HepG2 (cell line): ENCODE data around the gene SHQ1. TPM values are rescaled to one million over a fixed set of nuclear protein-coding genes. Genes with fewer than 3 reads are reported as not detected.

Experiments
- ATAC-seq: fragments of 200-7000 bp; cut with Tn5 transposase; 3 replicates; pipeline ENCODE4 v1.9.1; 2020; ENCODE audit warnings: mild to moderate bottlenecking, moderate library complexity
- BruUV-seq: library from RNA; stranded (reverse); fragments of 400-500 nt; replicated peaks from 2 replicates; lab custom pipeline; 2021; lab: Mats Ljungman, UMichigan
- CTCF ChIA-PET: fragments of 300-600 bp; formaldehyde crosslinking; extraction: SDS; loops from one replicate; lab custom pipeline; 2021; ENCODE audit warnings: low total read pairs, inconsistent platforms, low intra/inter-chr PET ratio; lab: Yijun Ruan, JAX
- POLR2A ChIA-PET: fragments of 350-600 bp; sonication (Branson Sonifier 250); formaldehyde crosslinking; loops from one replicate; lab custom pipeline; 2020; ENCODE audit warnings: antibody characterized with exemption, inconsistent platforms; lab: Yijun Ruan, JAX
- DNase-seq: peaks from one replicate; pipeline ENCODE4 v3.0.0-alpha.2; 2015; ENCODE audit warnings: low spot score
- FAIRE-seq: peaks from 3 replicates; lab custom pipeline; 2011; peaks lifted over from hg19 to GRCh38; lab: Jason Lieb, UNC
- H2AFZ ChIP-seq: one replicate; pipeline ENCODE4 v1.6.1; 2011; ENCODE audit warnings: low read length, inconsistent platforms
- H3K27ac ChIP-seq: fragments of 300-600 bp; 3 replicates; pipeline ENCODE4 v1.8.0; 2011; ENCODE audit warnings: mixed run types, mild to moderate bottlenecking, mixed read lengths, low read length, inconsistent platforms; ENCODE audit not compliant: insufficient read depth; ENCODE audit errors: extremely low read length
- H3K27me3 ChIP-seq, 2 experiments: fragments of 200-600 bp in 1 of 2; 2 replicates in 1 of 2; 3 replicates in 1 of 2; pipeline versions ENCODE4 v1.6.0 to v1.8.0; 2011; ENCODE audit warnings: low read length in 2 of 2, mild to moderate bottlenecking in 2 of 2, moderate library complexity in 2 of 2, inconsistent platforms in 1 of 2; ENCODE audit not compliant: insufficient read depth in 2 of 2, control insufficient read depth in 1 of 2
- H3K36me3 ChIP-seq, 2 experiments: fragments of 200-600 bp in 1 of 2; replicated peaks in 1 of 2; 2 replicates in 1 of 2; 3 replicates in 1 of 2; pipeline versions ENCODE4 v1.5.1 to v1.8.0; 2011; ENCODE audit warnings: low read length in 2 of 2, inconsistent platforms in 1 of 2; ENCODE audit not compliant: insufficient read depth in 2 of 2, control insufficient read depth in 1 of 2
- H3K4me1 ChIP-seq: 2 replicates; pipeline ENCODE4 v1.5.1; 2012; ENCODE audit warnings: low read length, inconsistent platforms; ENCODE audit not compliant: insufficient read depth
- H3K4me2 ChIP-seq: 2 replicates; pipeline ENCODE4 v1.6.0; 2011; ENCODE audit warnings: low read depth, low read length, inconsistent platforms
- H3K4me3 ChIP-seq, 3 experiments: fragments of 200-600 bp in 1 of 3; sonication (generic), shearing (Covaris generic) in 1 of 3; replicated peaks in 1 of 3; 2 replicates each; pipeline ENCODE4 v1.5.1; 2011 to 2016; ENCODE audit warnings: low read length in 3 of 3, inconsistent platforms in 2 of 3, low read depth in 2 of 3, mild to moderate bottlenecking in 2 of 3, control low read depth in 1 of 3, mixed read lengths in 1 of 3; ENCODE audit not compliant: insufficient read depth in 1 of 3
- H3K79me2 ChIP-seq: one replicate; pipeline ENCODE4 v1.6.1; 2011; ENCODE audit warnings: low read length, inconsistent platforms; ENCODE audit not compliant: insufficient read depth
- H3K9ac ChIP-seq: 2 replicates; pipeline ENCODE4 v1.6.0; 2011; ENCODE audit warnings: mild to moderate bottlenecking, low read depth, low read length, inconsistent platforms; ENCODE audit not compliant: insufficient read depth
- H3K9me3 ChIP-seq: 2 replicates; pipeline ENCODE4 v1.5.1; 2012; ENCODE audit warnings: mild to moderate bottlenecking, low read length
- H4K20me1 ChIP-seq: 2 replicates; pipeline ENCODE4 v1.6.0; 2011; ENCODE audit warnings: inconsistent platforms, mild to moderate bottlenecking, low read length, moderate library complexity; ENCODE audit not compliant: insufficient read depth
- BHLHE40 ChIP-seq: IDR thresholded peaks from 2 replicates; pipeline ENCODE4 v1.6.1; 2011; ENCODE audit warnings: low read length, improper control_type of control experiment
- SP4 ChIP-seq: sonication (generic); formaldehyde crosslinking; IDR thresholded peaks from 2 replicates; pipeline ENCODE4 v1.8.1; 2023; ENCODE audit warnings: mild to moderate bottlenecking, missing genetic modification reagents
- TBP ChIP-seq: sonication (generic); formaldehyde crosslinking; IDR thresholded peaks from 2 replicates; pipeline ENCODE4 v1.5.0; 2020; ENCODE audit warnings: missing genetic modification reagents
- U2AF1 ChIP-seq: fragments of 200-400 bp; formaldehyde crosslinking; optimal IDR thresholded peaks from 2 replicates; pipeline ENCODE3; 2017; ENCODE audit warnings: mild to moderate bottlenecking, low read depth, low read length
- ZNF724P ChIP-seq: sonication (generic); formaldehyde crosslinking; IDR thresholded peaks from 2 replicates; pipeline ENCODE4 v1.8.0; 2022; ENCODE audit warnings: missing genetic modification reagents, borderline replicate concordance
- WGBS: methylation state at CpG from one replicate; pipeline ENCODE4 v1.1.6; 2017; ENCODE audit warnings: low lambda C conversion rate; 5-methylcytosine and 5-hydroxymethylcytosine counted together
- in situ Hi-C: cut with HindIII; loops from 2 replicates; pipeline ENCODE4 v1.10.0; 2017; ENCODE audit warnings: low pct_unique_long_range_greater_than_20kb; ENCODE audit not compliant: extremely low pct_ligation_motif_present
- intact Hi-C: fragments of 100-400 bp; cut with micrococcal nuclease; formaldehyde crosslinking; loops from one replicate; pipeline ENCODE4 v1.10.0; 2022; ENCODE audit not compliant: unreplicated experiment
- polyA plus RNA-seq, 8 experiments: library from polyadenylated mRNA; depleted of rRNA in 3 of 8; stranded (reverse) in 7 of 8; unstranded in 1 of 8; fragments of >200 nt; fragmentation: Illumina TruSeq in 4 of 8; extraction: Trizol in 4 of 8; gene quantifications; 2 replicates each; pipeline versions ENCODE4 v1.2.1 to v1.2.3, GENCODE V29; 2011 to 2016; ENCODE audit warnings: low read depth in 4 of 8, missing spikeins in 1 of 8, mixed read lengths in 1 of 8; ENCODE audit not compliant: insufficient read depth in 1 of 8
- total RNA-seq, 5 experiments: library from RNA; depleted of rRNA; stranded (reverse); fragments of >200 nt; fragmentation: Illumina TruSeq; extraction: Trizol; gene quantifications; 2 replicates each; pipeline ENCODE4 v1.2.3, GENCODE V29; 2016; ENCODE audit warnings: low read depth in 1 of 5
- TF ChIP-seq, protein P1 (sequence below): IDR thresholded peaks from 2 replicates; pipeline ENCODE4 v1.6.1; 2018; ENCODE audit warnings: missing genetic modification reagents, mild to moderate bottlenecking, missing compliant biosample characterization
- TF ChIP-seq, protein P2 (sequence below): sonication (generic); formaldehyde crosslinking; IDR thresholded peaks from 2 replicates; pipeline ENCODE4 v1.4.0; 2020; ENCODE audit warnings: mild to moderate bottlenecking, missing genetic modification reagents
- TF ChIP-seq, protein P3 (sequence below): sonication (generic); formaldehyde crosslinking; IDR thresholded peaks from 2 replicates; pipeline ENCODE4 v1.4.0; 2020; ENCODE audit warnings: mild to moderate bottlenecking, missing genetic modification reagents
- TF ChIP-seq, protein P4 (sequence below): sonication (generic); formaldehyde crosslinking; IDR thresholded peaks from 2 replicates; pipeline ENCODE4 v1.9.0; 2021; ENCODE audit warnings: missing genetic modification reagents, borderline replicate concordance

SHQ1 gene
- total and polyA plus RNA-seq, 2 of the 13 experiments (the other 11 are each of a cell fraction or from before 2014, with no cell fraction given) = 5.5 to 20.3 TPM

DNA sequence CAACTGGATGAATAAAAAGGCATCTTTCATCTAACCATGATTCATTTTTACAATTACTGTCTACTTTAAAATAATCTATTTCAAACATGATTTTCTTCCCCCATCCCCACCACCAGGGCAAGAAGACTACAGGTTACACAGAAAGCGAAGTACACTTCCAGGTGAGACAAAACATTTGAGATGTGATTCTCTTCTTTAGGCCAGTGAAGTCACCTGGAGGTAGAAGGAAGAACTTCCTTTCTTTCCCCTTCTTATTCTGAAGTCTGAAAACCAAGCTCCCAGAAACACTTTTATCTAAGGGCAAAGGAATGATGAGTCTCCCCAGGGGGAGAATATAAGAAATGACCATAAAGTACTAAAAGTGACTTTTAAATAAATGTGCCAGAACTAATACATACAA lies 36.7 kb downstream of the SHQ1 start:
- no peak for FAIRE-seq
- Histone ChIP-seq H3K9me3 (no peaks in the 10 kb centered on the region), H3K4me1 (no peaks in the 10 kb centered on the region), H4K20me1 (no peaks in the 10 kb centered on the region), H3K27ac (no peak overlapping the region), H3K27me3 (no peaks in the 10 kb centered on the region), H2AFZ (no peak overlapping the region), H3K79me2 (no peaks in the 10 kb centered on the region), H3K4me3 (no peak overlapping the region), H3K9ac (no peak overlapping the region), H3K4me2 (no peak overlapping the region), H3K36me3 (peaks cover 2 to 7% of the 10 kb centered on the region in 2 experiments; a peak in 2 of 5 replicates)
- no peak for ATAC-seq
- TF ChIP-seq TBP (CRISPR knock-in tag) = no peak
- no peak for TF ChIP-seq SP4 (CRISPR knock-in tag)
- TF ChIP-seq, protein P1, sequence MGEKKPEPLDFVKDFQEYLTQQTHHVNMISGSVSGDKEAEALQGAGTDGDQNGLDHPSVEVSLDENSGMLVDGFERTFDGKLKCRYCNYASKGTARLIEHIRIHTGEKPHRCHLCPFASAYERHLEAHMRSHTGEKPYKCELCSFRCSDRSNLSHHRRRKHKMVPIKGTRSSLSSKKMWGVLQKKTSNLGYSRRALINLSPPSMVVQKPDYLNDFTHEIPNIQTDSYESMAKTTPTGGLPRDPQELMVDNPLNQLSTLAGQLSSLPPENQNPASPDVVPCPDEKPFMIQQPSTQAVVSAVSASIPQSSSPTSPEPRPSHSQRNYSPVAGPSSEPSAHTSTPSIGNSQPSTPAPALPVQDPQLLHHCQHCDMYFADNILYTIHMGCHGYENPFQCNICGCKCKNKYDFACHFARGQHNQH = no peak
- no peak for TF ChIP-seq U2AF1
- TF ChIP-seq, protein P2, sequence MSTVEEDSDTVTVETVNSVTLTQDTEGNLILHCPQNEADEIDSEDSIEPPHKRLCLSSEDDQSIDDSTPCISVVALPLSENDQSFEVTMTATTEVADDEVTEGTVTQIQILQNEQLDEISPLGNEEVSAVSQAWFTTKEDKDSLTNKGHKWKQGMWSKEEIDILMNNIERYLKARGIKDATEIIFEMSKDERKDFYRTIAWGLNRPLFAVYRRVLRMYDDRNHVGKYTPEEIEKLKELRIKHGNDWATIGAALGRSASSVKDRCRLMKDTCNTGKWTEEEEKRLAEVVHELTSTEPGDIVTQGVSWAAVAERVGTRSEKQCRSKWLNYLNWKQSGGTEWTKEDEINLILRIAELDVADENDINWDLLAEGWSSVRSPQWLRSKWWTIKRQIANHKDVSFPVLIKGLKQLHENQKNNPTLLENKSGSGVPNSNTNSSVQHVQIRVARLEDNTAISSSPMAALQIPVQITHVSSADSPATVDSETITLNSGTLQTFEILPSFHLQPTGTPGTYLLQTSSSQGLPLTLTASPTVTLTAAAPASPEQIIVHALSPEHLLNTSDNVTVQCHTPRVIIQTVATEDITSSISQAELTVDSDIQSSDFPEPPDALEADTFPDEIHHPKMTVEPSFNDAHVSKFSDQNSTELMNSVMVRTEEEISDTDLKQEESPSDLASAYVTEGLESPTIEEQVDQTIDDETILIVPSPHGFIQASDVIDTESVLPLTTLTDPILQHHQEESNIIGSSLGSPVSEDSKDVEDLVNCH = no peak
- TF ChIP-seq BHLHE40 = no peak
- TF ChIP-seq, protein P3, sequence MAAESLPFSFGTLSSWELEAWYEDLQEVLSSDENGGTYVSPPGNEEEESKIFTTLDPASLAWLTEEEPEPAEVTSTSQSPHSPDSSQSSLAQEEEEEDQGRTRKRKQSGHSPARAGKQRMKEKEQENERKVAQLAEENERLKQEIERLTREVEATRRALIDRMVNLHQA (CRISPR knock-in tag) = no peak
- no peak for TF ChIP-seq ZNF724P (CRISPR knock-in tag)
- TF ChIP-seq, protein P4, sequence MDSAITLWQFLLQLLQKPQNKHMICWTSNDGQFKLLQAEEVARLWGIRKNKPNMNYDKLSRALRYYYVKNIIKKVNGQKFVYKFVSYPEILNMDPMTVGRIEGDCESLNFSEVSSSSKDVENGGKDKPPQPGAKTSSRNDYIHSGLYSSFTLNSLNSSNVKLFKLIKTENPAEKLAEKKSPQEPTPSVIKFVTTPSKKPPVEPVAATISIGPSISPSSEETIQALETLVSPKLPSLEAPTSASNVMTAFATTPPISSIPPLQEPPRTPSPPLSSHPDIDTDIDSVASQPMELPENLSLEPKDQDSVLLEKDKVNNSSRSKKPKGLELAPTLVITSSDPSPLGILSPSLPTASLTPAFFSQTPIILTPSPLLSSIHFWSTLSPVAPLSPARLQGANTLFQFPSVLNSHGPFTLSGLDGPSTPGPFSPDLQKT = no peak
- CTCF ChIA-PET = no interaction called here
- intact Hi-C loops = no loop called here
- WGBS = 97% methylated on average over 1 of the region's 1 CpG
- no peak for DNase-seq
- in situ Hi-C loops = loop anchor here (25.0 kb wide), 2 partner anchors 849 to 1099 kb away; no protein-coding TSS in a partner anchor
- POLR2A ChIA-PET = no interaction called here
- BruUV-seq = no TSS peak
